Measurements from ENCODE around the gene HSPA12B. TPM values are rescaled to one million over a fixed set of nuclear protein-coding genes. Genes with fewer than 3 reads are reported as not detected.

The HSPA12B gene
- total and polyA plus RNA-seq, 9 of the 15 experiments (the other 6 are each of a cell fraction or from before 2014, with no cell fraction given): 0.03 to 0.07 TPM; not detected in 7

GRCh38 chr20:3785240-3786125, 53.0 kb downstream of the HSPA12B start:
- 4% methylated on average over 44 of the region's 79 CpGs for WGBS (ENCODE audit: insufficient coverage, low coverage, missing lambda C conversion rate)
- ATAC-seq (peak; percentile 35), DNase-seq (ENCODE audit: extremely low read depth in 1 of 4, low spot score in 3 of 4) (peak in 3 of 4 experiments; percentile 24 to 45 (median 35)), FAIRE-seq (no peak)
- no TSS peak for BruUV-seq (replicated peaks)
- Histone ChIP-seq H3K4me2 (ENCODE audit: insufficient read depth, low read length) (peak overlapping the region; percentile 86), H3K9me1 (ENCODE audit: control insufficient read depth, insufficient read depth, low read length) (no peaks in the 10 kb centered on the region), H3K9ac (ENCODE audit: insufficient read depth in 1 of 2, low read depth in 2 of 2, low read length in 2 of 2) (peak overlapping the region; percentile 60 to 93), H2AFZ (ENCODE audit: low read depth, low read length) (peak overlapping the region; percentile 38; the same call in 1 of the 2 replicates), H3K27ac (ENCODE audit: extremely low read depth, low read depth, low read length) (peak overlapping the region; percentile 72), H3K27me3 (ENCODE audit: control insufficient read depth in 2 of 2, insufficient read depth in 2 of 2, low read length in 2 of 2) (no peaks in the 10 kb centered on the region), H4K20me1 (replicated peaks; ENCODE audit: control insufficient read depth, insufficient read depth, low read length) (peaks cover 6% of the 10 kb centered on the region), H3K9me3 (replicated peaks; ENCODE audit: control insufficient read depth, insufficient read depth, low read depth, low read length) (no peaks in the 10 kb centered on the region), H3K4me3 (peak overlapping the region; percentile 58), H3K4me1 (replicated peaks in 1 of 2; ENCODE audit: control insufficient read depth in 2 of 2, insufficient read depth in 2 of 2, low read length in 2 of 2) (peaks cover 8 to 34% of the 10 kb centered on the region in 2 experiments; a peak in 3 of 5 replicates), H3K79me2 (ENCODE audit: control insufficient read depth, insufficient read depth, low read length) (peaks cover 31% of the 10 kb centered on the region), H3K36me3 (ENCODE audit: control insufficient read depth, insufficient read depth, low read length) (peaks cover 21% of the 10 kb centered on the region; the same call in 1 of the 3 replicates)
- intact Hi-C loops (cut with micrococcal nuclease) (loop anchor here (2.0 to 10.0 kb wide), 4 partner anchors 35 to 409 kb away; partner anchors contain the start of genes AP5S1 and MAVS), in situ Hi-C loops (cut with MboI) (no loop called here)
- CTCF ChIA-PET (ENCODE audit: low intra/inter-chr PET ratio): interaction anchor here (3.4 kb wide), 1 partner anchor 35 kb away, joined by 12 read pairs; the partner anchor contains the start of gene AP5S1
- POLR2A ChIA-PET: interaction anchor here (0.5 to 1.5 kb wide), 5 partner anchors 10 to 84 kb away, joined by 3 to 4 read pairs (median 3); partner anchors contain the start of gene AP5S1
- TF ChIP-seq SMAD4 (CRISPR knock-in tag; conservative IDR thresholded peaks at IDR 0.05): no peak; the same call in 1 of the 2 replicates
- TF ChIP-seq POLR2B (IDR thresholded peaks at IDR 0.05; ENCODE audit: low read depth, partially characterized antibody): no peak
- no peak for TF ChIP-seq KDM1A (IDR thresholded peaks at IDR 0.05)
- TF ChIP-seq PHF8 (IDR thresholded peaks at IDR 0.05; ENCODE audit: borderline replicate concordance, low read length): 0 out of 2 replicates have a peak, but pooled peaks have one; percentile 3
- TF ChIP-seq POLR2G (IDR thresholded peaks at IDR 0.05; ENCODE audit: low read depth, low read length): peak; percentile 5; the same call in 1 of the 2 replicates
- no peak for TF ChIP-seq IFI16 (CRISPR knock-in tag; IDR thresholded peaks at IDR 0.05)
- TF ChIP-seq ELK3 (CRISPR knock-in tag; IDR thresholded peaks at IDR 0.05): no peak
- TF ChIP-seq GABPB1 (CRISPR knock-in tag; IDR thresholded peaks at IDR 0.05): 0 out of 2 replicates have a peak, but pooled peaks have one; percentile 4
- no peak for TF ChIP-seq ZNF609 (CRISPR knock-in tag; IDR thresholded peaks at IDR 0.05; ENCODE audit: borderline replicate concordance)
- TF ChIP-seq ZNF140 (CRISPR knock-in tag; IDR thresholded peaks at IDR 0.05): no peak
- TF ChIP-seq BRF2 (IDR thresholded peaks at IDR 0.05; ENCODE audit: borderline replicate concordance, insufficient read depth, insufficient read length): no peak
- no peak for TF ChIP-seq HDAC2 (IDR thresholded peaks at IDR 0.05)
- no peak for TF ChIP-seq DMBX1 (CRISPR knock-in tag; IDR thresholded peaks at IDR 0.05; ENCODE audit: borderline replicate concordance)

Data from K562 (cell line).